A549 (cell line): ENCODE results near the gene CCDC57. TPM values are rescaled to one million over a fixed set of nuclear protein-coding genes. Genes with fewer than 3 reads are reported as not detected.

Source experiments
- ATAC-seq, 2 experiments: fragments of 200-7000 bp in 1 of 2; fragments of >200 bp in 1 of 2; cut with Nextera tagmentation in 1 of 2; cut with Tn5 transposase in 1 of 2; 3 replicates each; pipeline versions ENCODE4 v1.8.0 to v1.9.1; 2018 to 2020; ENCODE audit warnings: mild to moderate bottlenecking in 1 of 2, moderate library complexity in 1 of 2
- CTCF ChIA-PET: fragments of 300-600 bp; sonication (Branson Sonifier 250); formaldehyde crosslinking; extraction: SDS; loops from one replicate; lab custom pipeline; 2021; ENCODE audit warnings: antibody characterized with exemption, inconsistent platforms; lab: Yijun Ruan, JAX
- POLR2A ChIA-PET: fragments of 350-600 bp; formaldehyde crosslinking; extraction: SDS; loops from one replicate; lab custom pipeline; 2021; ENCODE audit warnings: antibody characterized with exemption, inconsistent platforms; lab: Yijun Ruan, JAX
- DNase-seq, 2 experiments: peaks; one replicate each; pipeline versions ENCODE4 v3.0.0 to v3.0.0-alpha.2; 2011 to 2016; ENCODE audit warnings: low read depth in 1 of 2, low spot score in 1 of 2
- FAIRE-seq: peaks from 2 replicates; lab custom pipeline; 2011; peaks lifted over from hg19 to GRCh38; lab: Jason Lieb, UNC
- H3K27ac ChIP-seq, 2 experiments: fragments of >200 bp; sonication (Bioruptor Twin); formaldehyde crosslinking; 3 replicates each; pipeline ENCODE4 v1.5.1; 2016 to 2017
- H3K4me1 ChIP-seq: fragments of >200 bp; sonication (Bioruptor Twin); formaldehyde crosslinking; 3 replicates; pipeline ENCODE4 v1.6.1; 2016
- H3K4me2 ChIP-seq: fragments of >200 bp; sonication (Bioruptor Twin); formaldehyde crosslinking; 3 replicates; pipeline ENCODE4 v1.6.1; 2016
- H3K4me3 ChIP-seq: fragments of >200 bp; sonication (Bioruptor Twin); formaldehyde crosslinking; 3 replicates; pipeline ENCODE4 v1.5.1; 2016
- H3K9me3 ChIP-seq: fragments of >200 bp; sonication (Bioruptor Twin); formaldehyde crosslinking; 3 replicates; pipeline ENCODE4 v1.6.1; 2016
- CHD4 ChIP-seq: fragments of 200-600 bp; sonication (generic); IDR thresholded peaks from 2 replicates; pipeline ENCODE4 v1.6.1; 2016; ENCODE audit warnings: antibody characterized with exemption, mild to moderate bottlenecking, borderline replicate concordance
- E2F6 ChIP-seq: IDR thresholded peaks from 2 replicates; pipeline ENCODE4 v1.6.1; 2012; ENCODE audit warnings: low read depth, borderline replicate concordance
- ELK1 ChIP-seq: fragments of 150-350 bp; IDR thresholded peaks from 2 replicates; pipeline ENCODE4 v1.6.1; 2014; ENCODE audit warnings: low read depth, mild to moderate bottlenecking, low read length
- FOSL2 ChIP-seq, 2 experiments: fragments of 450-650 bp in 1 of 2; fragments of >200 bp in 1 of 2; sonication (Bioruptor Twin) in 1 of 2; formaldehyde crosslinking; IDR thresholded peaks; 2 replicates each; pipeline versions ENCODE4 v1.5.0 to v1.6.1; 2016 to 2020; ENCODE audit warnings: mild to moderate bottlenecking in 1 of 2, moderate library complexity in 1 of 2
- FOXS1 ChIP-seq: fragments of 250-450 bp; sonication (Bioruptor Pico); IDR thresholded peaks from 2 replicates; pipeline ENCODE4 v1.5.0; 2020; ENCODE audit warnings: mild to moderate bottlenecking, moderate library complexity
- HEYL ChIP-seq: fragments of 250-450 bp; sonication (Bioruptor Pico); IDR thresholded peaks from 2 replicates; pipeline ENCODE4 v1.8.0; 2021; ENCODE audit warnings: mild to moderate bottlenecking, moderate library complexity
- HMGXB4 ChIP-seq: fragments of 250-450 bp; sonication (Bioruptor Pico); IDR thresholded peaks from 2 replicates; pipeline ENCODE4 v1.5.0; 2021; ENCODE audit warnings: mild to moderate bottlenecking, moderate library complexity, borderline replicate concordance
- HOXA7 ChIP-seq: fragments of 250-450 bp; sonication (Bioruptor Pico); IDR thresholded peaks from 2 replicates; pipeline ENCODE4 v1.5.0; 2020; ENCODE audit warnings: mild to moderate bottlenecking, moderate library complexity
- JUN ChIP-seq, 2 experiments: fragments of >200 bp; sonication (Bioruptor Twin); formaldehyde crosslinking; IDR thresholded peaks; 2 replicates in 1 of 2; 3 replicates in 1 of 2; pipeline ENCODE4 v1.6.1; 2016 to 2017
- MAFK ChIP-seq: fragments of 450-650 bp; IDR thresholded peaks from 2 replicates; pipeline ENCODE4 v1.6.1; 2014; ENCODE audit not compliant: partially characterized antibody
- MAX ChIP-seq: IDR thresholded peaks from 2 replicates; pipeline ENCODE4 v1.6.1; 2012
- NFE2L2 ChIP-seq: fragments of 150-350 bp; conservative IDR thresholded peaks from 2 replicates; pipeline ENCODE4 v1.6.1; 2014; ENCODE audit warnings: low read length
- NR3C1 ChIP-seq: fragments of >200 bp; sonication (Bioruptor Twin); formaldehyde crosslinking; IDR thresholded peaks from 3 replicates; pipeline ENCODE4 v1.6.1; 2017
- PBX3 ChIP-seq: IDR thresholded peaks from 2 replicates; pipeline ENCODE4 v1.6.1; 2012
- POLR2A ChIP-seq: IDR thresholded peaks from 2 replicates; pipeline ENCODE4 v1.6.1; 2012; ENCODE audit warnings: mild to moderate bottlenecking, low read length
- POLR2AphosphoS2 ChIP-seq: conservative IDR thresholded peaks from 2 replicates; pipeline ENCODE4 v1.6.1; 2012; ENCODE audit warnings: low read length, improper control_type of control experiment, inconsistent platforms
- REST ChIP-seq: fragments of 200-600 bp; sonication (generic); IDR thresholded peaks from 2 replicates; pipeline ENCODE4 v1.6.1; 2016; ENCODE audit warnings: antibody characterized with exemption, mild to moderate bottlenecking, moderate library complexity
- TFCP2L1 ChIP-seq: fragments of 250-450 bp; sonication (Bioruptor Pico); IDR thresholded peaks from 2 replicates; pipeline ENCODE4 v1.5.0; 2021; ENCODE audit warnings: mild to moderate bottlenecking
- USF2 ChIP-seq: fragments of 450-650 bp; IDR thresholded peaks from 2 replicates; pipeline ENCODE4 v1.6.1; 2014; ENCODE audit warnings: antibody characterized with exemption
- WGBS: methylation state at CpG from one replicate; pipeline ENCODE4 v1.1.6; 2017; ENCODE audit errors: missing lambda C conversion rate; 5-methylcytosine and 5-hydroxymethylcytosine counted together
- polyA plus RNA-seq, 4 experiments: library from polyadenylated mRNA; depleted of rRNA in 3 of 4; stranded (reverse); fragments of >200 nt; fragmentation: RNase III in 1 of 4; extraction: RNeasy Plus Mini Kit Qiagen cat#74134 plus additional on column Dnase treatment in 1 of 4; gene quantifications; 2 replicates in 3 of 4; 3 replicates in 1 of 4; pipeline ENCODE4 v1.2.3, GENCODE V29; 2011 to 2017

Gene CCDC57
- polyA plus RNA-seq, 2 of the 4 experiments (the other 2 are of a cell fraction), result 18.2 to 18.5 TPM

GRCh38 chr17:82243648-82244412, 31.2 kb upstream of the CCDC57 start:
- peak overlapping the region; percentile 42; the same call in 2 of the 3 replicates for H3K4me2 ChIP-seq
- no peak for DNase-seq
- 89% methylated on average over 18 of the region's 19 CpGs for WGBS
- peak; percentile 23 for FAIRE-seq
- H3K27ac ChIP-seq, result peak overlapping the region; percentile 76 to 84; a peak in 4 of 6 replicates
- no peaks in the 10 kb centered on the region for H3K9me3 ChIP-seq
- ATAC-seq, result no peak
- ChIA-PET CTCF (interaction anchor here (0.7 to 17.6 kb wide), 23 partner anchors 8 to 214 kb away, joined by 3 to 289 read pairs (median 5); partner anchors contain the start of genes CD7, CSNK1D and SECTM1), POLR2A (interaction anchor here (0.8 to 3.2 kb wide), 3 partner anchors 15 to 49 kb away, joined by 3 to 24 read pairs (median 3); partner anchors contain the start of gene SLC16A3)
- no peak overlapping the region for H3K4me3 ChIP-seq
- peaks cover 89% of the 10 kb centered on the region for H3K4me1 ChIP-seq
- peak; percentile 85 for TF ChIP-seq MAFK
- TF ChIP-seq JUN (IDR thresholded peaks at IDR 0.05), result peak in 1 of 2 experiments; percentile 26; a peak in 1 of 5 replicates
- no peak for TF ChIP-seq E2F6
- no peak for TF ChIP-seq HOXA7 (CRISPR knock-in tag)
- 0 out of 2 replicates have a peak, but pooled peaks have one; percentile 4 for TF ChIP-seq PBX3
- no peak for TF ChIP-seq FOXS1 (CRISPR knock-in tag)
- 0 out of 2 replicates have a peak, but pooled peaks have one; percentile 8 for TF ChIP-seq POLR2AphosphoS2
- TF ChIP-seq REST, result no peak
- TF ChIP-seq NFE2L2, result no peak
- TF ChIP-seq HEYL (CRISPR knock-in tag), result no peak

GRCh38 chr17:82242977-82243647, 30.5 kb upstream of the CCDC57 start:
- ATAC-seq (no peak), DNase-seq (peak in 1 of 2 experiments; percentile 53), FAIRE-seq (no peak)
- peak overlapping the region; percentile 42 for H3K4me2 ChIP-seq
- CTCF ChIA-PET, result interaction anchor here (1.0 to 17.6 kb wide), 22 partner anchors 7 to 214 kb away, joined by 3 to 289 read pairs (median 10); partner anchors contain the start of genes SECTM1 and SLC16A3
- H3K4me1 ChIP-seq, result peaks cover 89% of the 10 kb centered on the region
- H3K4me3 ChIP-seq, result no peak overlapping the region; the same call in 2 of the 3 replicates
- 71% methylated on average over 29 of the region's 29 CpGs for WGBS
- peak overlapping the region; percentile 76 to 84 for H3K27ac ChIP-seq
- H3K9me3 ChIP-seq, result no peaks in the 10 kb centered on the region
- POLR2A ChIA-PET, result interaction anchor here (0.7 to 3.2 kb wide), 5 partner anchors 12 to 56 kb away, joined by 3 to 24 read pairs (median 3); partner anchors contain the start of gene SLC16A3
- TF ChIP-seq MAX (peak; percentile 59), POLR2A (no peak), JUN (IDR thresholded peaks at IDR 0.05) (peak in 1 of 2 experiments; percentile 56; a peak in 4 of 5 replicates), NFE2L2 (no peak), USF2 (0 out of 2 replicates have a peak, but pooled peaks have one; percentile 2), PBX3 (peak; percentile 25), CHD4 (no peak), TFCP2L1 (CRISPR knock-in tag) (no peak), FOXS1 (CRISPR knock-in tag) (no peak), HMGXB4 (CRISPR knock-in tag) (no peak), NR3C1 (no peak), E2F6 (peak; percentile 47; the same call in 1 of the 2 replicates), ELK1 (no peak), FOSL2 (IDR thresholded peaks at IDR 0.05) (no peak), FOSL2 (CRISPR knock-in tag; IDR thresholded peaks at IDR 0.05) (no peak; the same call in 1 of the 2 replicates)
